ENCODE measurements around the gene ZCCHC18.

DNA sequence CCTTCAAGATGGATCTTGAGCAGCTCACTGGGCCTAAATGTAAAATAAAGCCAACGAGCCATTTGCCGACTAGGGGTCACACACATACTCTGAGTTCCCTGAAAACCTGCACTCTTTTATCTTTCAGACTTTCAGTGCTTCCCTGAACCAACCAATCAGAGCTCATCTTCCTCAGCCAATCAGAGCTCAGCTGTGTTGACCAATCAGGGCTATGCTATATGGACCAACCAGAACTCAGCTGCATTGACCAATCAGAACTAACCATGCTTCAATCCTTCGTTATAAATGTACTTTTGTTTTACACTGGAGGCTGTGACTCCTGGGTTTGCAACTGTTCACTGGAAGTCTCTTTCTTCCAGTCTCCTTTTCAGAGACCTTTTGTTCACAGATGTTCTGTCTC lies 25.2 kb downstream of the ZCCHC18 start:
- TF ChIP-seq POLR2A (IDR thresholded peaks at IDR 0.05) = no peak
- TF ChIP-seq, protein P1, sequence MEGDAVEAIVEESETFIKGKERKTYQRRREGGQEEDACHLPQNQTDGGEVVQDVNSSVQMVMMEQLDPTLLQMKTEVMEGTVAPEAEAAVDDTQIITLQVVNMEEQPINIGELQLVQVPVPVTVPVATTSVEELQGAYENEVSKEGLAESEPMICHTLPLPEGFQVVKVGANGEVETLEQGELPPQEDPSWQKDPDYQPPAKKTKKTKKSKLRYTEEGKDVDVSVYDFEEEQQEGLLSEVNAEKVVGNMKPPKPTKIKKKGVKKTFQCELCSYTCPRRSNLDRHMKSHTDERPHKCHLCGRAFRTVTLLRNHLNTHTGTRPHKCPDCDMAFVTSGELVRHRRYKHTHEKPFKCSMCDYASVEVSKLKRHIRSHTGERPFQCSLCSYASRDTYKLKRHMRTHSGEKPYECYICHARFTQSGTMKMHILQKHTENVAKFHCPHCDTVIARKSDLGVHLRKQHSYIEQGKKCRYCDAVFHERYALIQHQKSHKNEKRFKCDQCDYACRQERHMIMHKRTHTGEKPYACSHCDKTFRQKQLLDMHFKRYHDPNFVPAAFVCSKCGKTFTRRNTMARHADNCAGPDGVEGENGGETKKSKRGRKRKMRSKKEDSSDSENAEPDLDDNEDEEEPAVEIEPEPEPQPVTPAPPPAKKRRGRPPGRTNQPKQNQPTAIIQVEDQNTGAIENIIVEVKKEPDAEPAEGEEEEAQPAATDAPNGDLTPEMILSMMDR (IDR thresholded peaks at IDR 0.05) = no peak
